ENCODE measurements around the gene SPOPL. TPM values are rescaled to one million over a fixed set of nuclear protein-coding genes. Genes with fewer than 3 reads are reported as not detected.

Gene SPOPL
- total and polyA plus RNA-seq, 12 donors, result 1.5 to 26.2 (median 14.0) TPM

DNA sequence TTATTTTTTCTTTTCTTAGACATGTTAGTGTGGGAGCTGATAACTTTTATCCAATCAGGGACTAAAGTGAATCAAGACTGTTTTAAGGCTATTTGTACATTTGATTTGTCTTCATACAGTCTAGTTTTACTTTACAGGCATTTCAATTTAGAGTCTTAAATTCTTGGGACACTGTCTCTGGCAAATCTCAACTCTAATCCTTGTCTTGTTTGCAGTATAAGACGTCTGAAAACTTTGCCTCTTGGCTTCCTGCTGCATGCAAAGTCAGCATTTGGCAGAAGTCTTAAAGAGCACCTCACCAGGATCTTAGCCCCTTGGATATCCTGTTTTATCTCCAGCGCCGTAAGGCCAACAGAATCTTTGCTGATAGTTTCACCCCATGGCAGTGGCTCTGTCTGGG, 30.3 kb downstream of the SPOPL start:
- no peak overlapping the region for H3K27ac ChIP-seq
- TF ChIP-seq, protein P1, sequence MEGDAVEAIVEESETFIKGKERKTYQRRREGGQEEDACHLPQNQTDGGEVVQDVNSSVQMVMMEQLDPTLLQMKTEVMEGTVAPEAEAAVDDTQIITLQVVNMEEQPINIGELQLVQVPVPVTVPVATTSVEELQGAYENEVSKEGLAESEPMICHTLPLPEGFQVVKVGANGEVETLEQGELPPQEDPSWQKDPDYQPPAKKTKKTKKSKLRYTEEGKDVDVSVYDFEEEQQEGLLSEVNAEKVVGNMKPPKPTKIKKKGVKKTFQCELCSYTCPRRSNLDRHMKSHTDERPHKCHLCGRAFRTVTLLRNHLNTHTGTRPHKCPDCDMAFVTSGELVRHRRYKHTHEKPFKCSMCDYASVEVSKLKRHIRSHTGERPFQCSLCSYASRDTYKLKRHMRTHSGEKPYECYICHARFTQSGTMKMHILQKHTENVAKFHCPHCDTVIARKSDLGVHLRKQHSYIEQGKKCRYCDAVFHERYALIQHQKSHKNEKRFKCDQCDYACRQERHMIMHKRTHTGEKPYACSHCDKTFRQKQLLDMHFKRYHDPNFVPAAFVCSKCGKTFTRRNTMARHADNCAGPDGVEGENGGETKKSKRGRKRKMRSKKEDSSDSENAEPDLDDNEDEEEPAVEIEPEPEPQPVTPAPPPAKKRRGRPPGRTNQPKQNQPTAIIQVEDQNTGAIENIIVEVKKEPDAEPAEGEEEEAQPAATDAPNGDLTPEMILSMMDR (IDR thresholded peaks at IDR 0.05), result no peak
- no peak for TF ChIP-seq POLR2A (IDR thresholded peaks at IDR 0.05)
- no peak overlapping the region for H3K4me3 ChIP-seq
- intact Hi-C loops (cut with DNase I), result no loop called here
- DNase-seq, result no peak
- H3K9me3 ChIP-seq (replicated peaks in 1 of 3), result no peaks in the 10 kb centered on the region
- WGBS, 4 donors, result 44 to 63% (median 54%) methylated on average over 3 of the region's 3 CpGs
- no peaks in the 10 kb centered on the region for H3K36me3 ChIP-seq (replicated peaks in 1 of 2)
- H3K27me3 ChIP-seq, result no peaks in the 10 kb centered on the region
- H3K4me1 ChIP-seq (replicated peaks in 1 of 2), result peaks cover 6 to 13% of the 10 kb centered on the region in 2 donors

DNA sequence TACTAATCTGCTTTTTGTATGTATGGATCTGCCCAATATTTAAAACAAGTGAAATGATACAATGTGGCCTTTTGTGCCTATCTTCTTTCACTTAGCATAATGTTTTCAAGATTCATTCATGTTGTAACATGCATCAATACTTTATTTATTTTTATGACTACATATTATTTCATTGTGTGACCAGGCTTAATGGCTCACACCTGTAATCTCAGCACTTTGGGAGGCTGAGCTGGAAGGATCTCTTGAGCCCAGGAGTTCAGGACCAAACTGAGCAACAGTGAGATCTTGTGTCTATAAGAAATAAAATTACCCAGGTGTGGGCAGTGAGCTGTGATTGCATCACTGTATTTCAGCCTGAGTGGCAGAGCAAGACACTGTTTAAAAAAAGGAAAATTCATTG, 33.2 kb downstream of the SPOPL start:
- Histone ChIP-seq H3K36me3 (replicated peaks in 1 of 2) (no peaks in the 10 kb centered on the region), H3K27me3 (no peaks in the 10 kb centered on the region), H3K27ac (no peak overlapping the region), H3K4me3 (no peak overlapping the region), H3K4me1 (replicated peaks in 1 of 2) (peaks cover 6 to 13% of the 10 kb centered on the region in 2 donors), H3K9me3 (replicated peaks in 1 of 3) (no peaks in the 10 kb centered on the region)
- TF ChIP-seq, protein P1 (IDR thresholded peaks at IDR 0.05), result no peak
- TF ChIP-seq POLR2A (IDR thresholded peaks at IDR 0.05), result no peak
- intact Hi-C loops (cut with DNase I), result no loop called here
- no peak for DNase-seq

DNA sequence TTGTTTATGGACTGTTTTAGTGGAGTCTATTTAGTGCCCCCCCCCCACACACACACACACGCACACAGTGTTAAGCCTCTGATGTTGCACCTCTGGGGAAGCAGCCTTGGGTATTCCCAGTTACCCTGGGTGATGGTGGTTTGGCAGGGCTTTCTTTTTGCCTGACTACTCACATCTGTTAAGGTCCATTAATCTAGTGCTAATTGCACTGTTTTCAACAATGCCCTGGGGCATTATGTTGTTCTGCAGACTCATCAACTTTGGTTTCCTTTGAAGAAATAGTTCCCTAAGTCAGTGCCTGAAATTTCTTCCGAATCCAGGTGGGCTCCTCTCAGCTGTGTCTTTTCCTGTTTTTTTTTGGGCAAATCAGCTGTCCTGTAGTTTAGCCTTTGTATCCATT, 34.7 kb downstream of the SPOPL start:
- intact Hi-C loops (cut with DNase I), result no loop called here
- no peaks in the 10 kb centered on the region for H3K9me3 ChIP-seq (replicated peaks in 1 of 3)
- no peaks in the 10 kb centered on the region for H3K27me3 ChIP-seq
- H3K4me1 ChIP-seq (replicated peaks in 1 of 2), result peaks cover 6 to 9% of the 10 kb centered on the region in 2 donors
- H3K4me3 ChIP-seq, result no peak overlapping the region
- no peaks in the 10 kb centered on the region for H3K36me3 ChIP-seq (replicated peaks in 1 of 2)
- no peak for DNase-seq
- H3K27ac ChIP-seq, result no peak overlapping the region
- 75 to 89% (median 79%) methylated on average over 2 of the region's 2 CpGs for WGBS, 4 donors
- TF ChIP-seq, protein P1 (IDR thresholded peaks at IDR 0.05), result no peak
- TF ChIP-seq POLR2A (IDR thresholded peaks at IDR 0.05), result no peak

DNA sequence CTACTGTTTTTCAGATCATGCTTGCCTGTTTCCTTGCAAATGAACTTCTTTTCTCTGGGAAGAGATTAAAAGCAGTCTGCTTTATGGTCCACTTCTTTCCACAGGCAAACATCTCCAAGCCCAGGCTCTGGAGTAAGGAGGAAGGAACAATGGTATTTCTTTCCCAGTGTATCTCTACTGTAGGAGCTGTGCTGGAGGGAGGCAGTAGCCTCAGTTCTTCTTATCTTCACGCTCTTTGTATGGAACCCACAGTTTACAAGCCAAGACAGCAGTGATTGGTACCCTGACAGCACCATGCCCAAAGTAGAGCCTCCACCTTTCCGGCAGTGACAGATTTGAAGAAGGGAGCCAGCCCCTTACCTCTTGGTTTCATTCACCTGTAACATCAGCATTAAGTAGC, 35.2 kb downstream of the SPOPL start:
- WGBS, 4 donors, result 95 to 100% (median 99%) methylated on average over 2 of the region's 2 CpGs
- DNase-seq, result no peak
- H3K9me3 ChIP-seq (replicated peaks in 1 of 3), result no peaks in the 10 kb centered on the region
- no peak for TF ChIP-seq POLR2A (IDR thresholded peaks at IDR 0.05)
- TF ChIP-seq, protein P1 (IDR thresholded peaks at IDR 0.05), result no peak
- H3K4me1 ChIP-seq (replicated peaks in 1 of 2), result peaks cover 3 to 5% of the 10 kb centered on the region in 2 donors
- intact Hi-C loops (cut with DNase I), result no loop called here
- no peaks in the 10 kb centered on the region for H3K36me3 ChIP-seq (replicated peaks in 1 of 2)
- no peaks in the 10 kb centered on the region for H3K27me3 ChIP-seq
- no peak overlapping the region for H3K27ac ChIP-seq
- no peak overlapping the region for H3K4me3 ChIP-seq

All from adrenal gland (tissue), 12 donors.